Measurements from ENCODE around the gene KRTAP9-4. TPM values are rescaled to one million over a fixed set of nuclear protein-coding genes. Genes with fewer than 3 reads are reported as not detected.
"Not testable (repeated sequence)": the region's sequence is repeated elsewhere in the genome, so short reads cannot be mapped to it uniquely, and the experiment has no call there.

The KRTAP9-4 gene, protein sequence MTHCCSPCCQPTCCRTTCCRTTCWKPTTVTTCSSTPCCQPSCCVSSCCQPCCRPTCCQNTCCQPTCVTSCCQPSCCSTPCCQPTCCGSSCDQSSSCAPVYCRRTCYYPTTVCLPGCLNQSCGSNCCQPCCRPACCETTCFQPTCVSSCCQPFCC
- total RNA-seq (not detected), polyA plus RNA-seq (not detected)

- 69% methylated on average over 2 of the region's 2 CpGs for WGBS
- not testable (repeated sequence) for DNase-seq (ENCODE audit: extremely low spot score); H3K4me3 ChIP-seq (ENCODE audit: low read depth, low read length); H3K27ac ChIP-seq (ENCODE audit: low read depth); H3K36me3 ChIP-seq (ENCODE audit: insufficient read depth); H3K4me1 ChIP-seq (ENCODE audit: insufficient read depth)
Measured at GRCh38 chr17:41249637-41250240, at the start of gene KRTAP9-4. TSS of gene KRTAP9-4 (plus strand) at chr17:41249687. CDS start at chr17:41249721, 34 bp downstream.

- no peaks in the 10 kb centered on the region for H3K4me1 ChIP-seq (ENCODE audit: insufficient read depth)
- 16% methylated on average over 1 of the region's 1 CpG for WGBS
- H3K4me3 ChIP-seq (ENCODE audit: low read depth, low read length): no peak overlapping the region
- H3K27ac ChIP-seq (ENCODE audit: low read depth): no peak overlapping the region
- DNase-seq (ENCODE audit: extremely low spot score): no peak
- no peaks in the 10 kb centered on the region for H3K36me3 ChIP-seq (ENCODE audit: insufficient read depth)
Measured at GRCh38 chr17:41211845-41212466, 37.5 kb upstream of the KRTAP9-4 start.

DNA sequence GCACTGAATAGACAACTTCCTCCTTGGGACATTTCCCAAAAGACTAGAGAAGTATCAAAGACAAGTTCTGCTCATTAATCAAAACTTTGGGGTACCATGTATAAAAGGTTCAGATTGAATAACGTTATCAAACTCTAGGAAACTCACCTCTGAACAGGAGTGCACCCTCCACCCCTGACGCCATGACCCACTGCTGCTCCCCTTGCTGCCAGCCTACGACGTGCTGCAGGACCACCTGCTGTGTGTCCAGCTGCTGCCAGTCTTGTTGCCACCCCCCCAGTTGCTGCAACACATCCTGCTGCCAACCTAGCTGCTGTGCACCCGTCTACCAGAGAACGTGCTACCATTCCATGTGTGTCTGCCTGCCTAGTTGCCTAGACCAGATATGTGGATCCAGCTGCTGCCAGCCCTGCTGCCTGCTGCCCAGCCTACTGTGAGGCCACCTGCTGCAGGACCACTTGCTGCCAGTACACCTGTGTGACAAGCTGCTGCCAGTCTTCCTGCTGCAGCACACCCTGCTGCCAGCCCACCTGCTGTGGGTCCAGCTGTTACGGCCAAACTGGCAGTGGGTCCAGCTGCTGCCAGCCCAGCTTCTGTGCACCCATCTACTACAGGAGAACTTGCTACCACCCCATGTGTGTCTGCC, 36.8 kb upstream of the KRTAP9-4 start:
- H3K4me3 ChIP-seq (ENCODE audit: low read depth, low read length): no peak overlapping the region
- no peaks in the 10 kb centered on the region for H3K4me1 ChIP-seq (ENCODE audit: insufficient read depth)
- DNase-seq (ENCODE audit: extremely low spot score): no peak
- no peaks in the 10 kb centered on the region for H3K36me3 ChIP-seq (ENCODE audit: insufficient read depth)
- no peak overlapping the region for H3K27ac ChIP-seq (ENCODE audit: low read depth)
- 73% methylated on average over 7 of the region's 7 CpGs for WGBS

- no peak overlapping the region for H3K27ac ChIP-seq (ENCODE audit: low read depth)
- WGBS: 69% methylated on average over 1 of the region's 1 CpG
- no peak overlapping the region for H3K4me3 ChIP-seq (ENCODE audit: low read depth, low read length)
- no peaks in the 10 kb centered on the region for H3K36me3 ChIP-seq (ENCODE audit: insufficient read depth)
- no peak for DNase-seq (ENCODE audit: extremely low spot score)
- H3K4me1 ChIP-seq (ENCODE audit: insufficient read depth): no peaks in the 10 kb centered on the region
Measured at GRCh38 chr17:41215681-41216080, 33.8 kb upstream of the KRTAP9-4 start.

GRCh38 chr17:41223821-41224220, 25.7 kb upstream of the KRTAP9-4 start:
- 48% methylated on average over 2 of the region's 2 CpGs for WGBS
- Histone ChIP-seq H3K4me1 (ENCODE audit: insufficient read depth) (no peaks in the 10 kb centered on the region), H3K27ac (ENCODE audit: low read depth) (no peak overlapping the region), H3K36me3 (ENCODE audit: insufficient read depth) (no peaks in the 10 kb centered on the region), H3K4me3 (ENCODE audit: low read depth, low read length) (no peak overlapping the region)
- no peak for DNase-seq (ENCODE audit: extremely low spot score)

DNA sequence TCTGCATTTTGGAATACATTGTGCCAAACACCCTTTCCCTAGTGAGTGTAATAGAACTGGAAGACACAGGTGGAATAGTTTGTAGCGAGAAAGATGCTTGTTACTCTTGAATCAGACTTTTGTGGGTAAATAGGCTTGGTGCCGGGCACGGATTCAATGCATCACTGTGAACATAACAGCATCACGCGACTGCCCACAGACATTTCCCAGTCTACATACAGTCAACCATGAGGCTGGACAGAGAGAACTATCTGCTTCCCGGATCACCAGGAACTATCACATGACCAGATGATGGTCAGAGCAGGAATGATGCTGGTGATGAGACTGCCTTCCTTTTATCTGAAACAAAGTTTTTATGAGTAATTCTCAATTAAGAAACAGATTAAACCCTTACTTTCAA, 23.4 kb upstream of the KRTAP9-4 start:
- WGBS: 91% methylated on average over 6 of the region's 6 CpGs
- DNase-seq (ENCODE audit: extremely low spot score): no peak

GRCh38 chr17:41226598-41227095, 22.8 kb upstream of the KRTAP9-4 start, which contains the start of gene KRTAP9-2:
TSS of gene KRTAP9-2 (plus strand) at chr17:41226648. CDS start at chr17:41226655, 7 bp downstream.
- H3K36me3 ChIP-seq (ENCODE audit: insufficient read depth); H3K27ac ChIP-seq (ENCODE audit: low read depth); H3K4me3 ChIP-seq (ENCODE audit: low read depth, low read length); H3K4me1 ChIP-seq (ENCODE audit: insufficient read depth); DNase-seq (ENCODE audit: extremely low spot score): not testable (repeated sequence)
- WGBS: 81% methylated on average over 3 of the region's 4 CpGs

More for the DNA sequence above, 23.4 kb upstream of the KRTAP9-4 start:
- H3K27ac ChIP-seq (ENCODE audit: low read depth): no peak overlapping the region
- no peaks in the 10 kb centered on the region for H3K4me1 ChIP-seq (ENCODE audit: insufficient read depth)
- H3K4me3 ChIP-seq (ENCODE audit: low read depth, low read length): no peak overlapping the region
- H3K36me3 ChIP-seq (ENCODE audit: insufficient read depth): no peaks in the 10 kb centered on the region

- Histone ChIP-seq H3K27ac (ENCODE audit: low read depth) (no peak overlapping the region), H3K4me1 (ENCODE audit: insufficient read depth) (no peaks in the 10 kb centered on the region), H3K4me3 (ENCODE audit: low read depth, low read length) (no peak overlapping the region), H3K36me3 (ENCODE audit: insufficient read depth) (no peaks in the 10 kb centered on the region)
- no peak for DNase-seq (ENCODE audit: extremely low spot score)
Measured at GRCh38 chr17:41230094-41230493, 19.4 kb upstream of the KRTAP9-4 start.

GRCh38 chr17:41231731-41232130, 17.8 kb upstream of the KRTAP9-4 start:
- no peaks in the 10 kb centered on the region for H3K36me3 ChIP-seq (ENCODE audit: insufficient read depth)
- H3K4me1 ChIP-seq (ENCODE audit: insufficient read depth): no peaks in the 10 kb centered on the region
- H3K27ac ChIP-seq (ENCODE audit: low read depth): no peak overlapping the region
- WGBS: 86% methylated on average over 6 of the region's 6 CpGs
- DNase-seq (ENCODE audit: extremely low spot score): no peak
- H3K4me3 ChIP-seq (ENCODE audit: low read depth, low read length): no peak overlapping the region

DNA sequence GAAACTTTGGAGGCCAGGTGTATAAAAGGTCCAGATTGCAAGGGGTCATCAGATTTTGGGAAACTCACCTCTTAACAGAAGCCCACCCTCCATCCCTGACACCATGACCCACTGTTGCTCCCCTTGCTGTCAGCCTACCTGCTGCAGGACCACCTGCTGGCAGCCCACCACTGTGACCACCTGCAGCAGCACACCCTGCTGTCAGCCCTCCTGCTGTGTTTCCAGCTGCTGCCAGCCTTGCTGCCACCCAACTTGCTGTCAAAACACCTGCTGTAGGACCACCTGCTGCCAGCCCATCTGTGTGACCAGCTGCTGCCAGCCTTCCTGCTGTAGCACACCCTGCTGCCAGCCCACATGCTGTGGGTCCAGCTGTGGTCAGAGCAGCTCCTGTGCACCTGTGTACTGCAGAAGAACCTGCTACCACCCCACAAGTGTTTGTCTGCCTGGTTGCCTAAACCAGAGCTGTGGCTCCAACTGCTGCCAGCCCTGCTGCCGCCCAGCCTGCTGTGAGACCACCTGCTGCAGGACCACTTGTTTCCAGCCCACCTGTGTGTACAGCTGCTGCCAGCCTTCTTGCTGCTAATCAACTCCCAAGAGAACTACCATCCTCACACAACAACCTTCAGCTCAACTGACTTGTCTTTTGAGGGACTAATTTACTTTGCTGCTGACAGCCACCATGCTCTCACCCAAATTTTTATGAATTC, 16.9 kb upstream of the KRTAP9-4 start, which contains the start of gene KRTAP9-3:
Gene KRTAP9-3 (plus strand): TSS at position 51 of the 707 bp plus-strand sequence. CDS start 53 bp downstream, at position 104.
- DNase-seq (ENCODE audit: extremely low spot score); H3K27ac ChIP-seq (ENCODE audit: low read depth); H3K4me3 ChIP-seq (ENCODE audit: low read depth, low read length); H3K36me3 ChIP-seq (ENCODE audit: insufficient read depth); H3K4me1 ChIP-seq (ENCODE audit: insufficient read depth): not testable (repeated sequence)
- 87% methylated on average over 1 of the region's 1 CpG for WGBS

DNA sequence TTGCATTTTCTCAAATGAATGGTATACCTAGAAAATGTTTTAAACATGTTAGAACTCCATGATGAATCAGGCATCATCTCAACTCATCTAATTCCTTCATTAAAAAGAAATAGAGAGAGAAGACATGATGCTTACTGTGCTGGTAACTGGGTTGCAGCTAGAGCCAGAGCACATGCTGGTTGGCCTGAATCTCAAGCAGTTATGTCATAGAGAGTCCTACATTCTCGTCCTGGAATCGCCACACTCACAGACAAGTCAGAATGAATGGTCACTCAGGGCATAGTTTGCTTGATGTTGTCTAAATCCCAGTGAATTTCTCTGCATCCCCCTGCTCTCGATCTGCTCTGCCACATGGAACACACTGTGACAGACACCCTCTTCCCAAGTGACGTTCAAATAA, 12.4 kb upstream of the KRTAP9-4 start:
- not testable (repeated sequence) for H3K4me1 ChIP-seq (ENCODE audit: insufficient read depth); H3K27ac ChIP-seq (ENCODE audit: low read depth); DNase-seq (ENCODE audit: extremely low spot score); H3K4me3 ChIP-seq (ENCODE audit: low read depth, low read length); H3K36me3 ChIP-seq (ENCODE audit: insufficient read depth)
- 67% methylated on average over 4 of the region's 4 CpGs for WGBS

DNA sequence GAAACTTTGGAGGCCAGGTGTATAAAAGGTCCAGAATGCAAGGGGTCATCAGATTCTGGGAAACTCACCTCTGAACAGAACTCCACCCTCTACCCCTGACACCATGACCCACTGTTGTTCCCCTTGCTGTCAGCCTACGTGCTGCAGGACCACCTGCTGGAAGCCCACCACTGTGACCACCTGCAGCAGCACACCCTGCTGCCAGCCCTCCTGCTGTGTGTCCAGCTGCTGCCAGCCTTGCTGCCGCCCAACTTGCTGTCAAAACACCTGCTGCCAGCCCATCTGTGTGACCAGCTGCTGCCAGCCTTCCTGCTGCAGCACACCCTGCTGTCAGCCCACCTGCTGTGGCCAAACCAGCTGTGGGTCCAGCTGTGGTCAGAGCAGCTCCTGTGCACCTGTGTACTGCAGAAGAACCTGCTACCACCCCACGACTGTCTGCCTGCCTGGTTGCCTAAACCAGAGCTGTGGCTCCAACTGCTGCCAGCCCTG, 11.5 kb upstream of the KRTAP9-4 start, which contains the start of gene KRTAP9-8:
Gene KRTAP9-8 (plus strand): TSS at position 51 of the 489 bp plus-strand sequence. CDS start 53 bp downstream, at position 104.
- H3K4me3 ChIP-seq (ENCODE audit: low read depth, low read length); H3K36me3 ChIP-seq (ENCODE audit: insufficient read depth); H3K4me1 ChIP-seq (ENCODE audit: insufficient read depth); H3K27ac ChIP-seq (ENCODE audit: low read depth); DNase-seq (ENCODE audit: extremely low spot score): not testable (repeated sequence)
- WGBS: 46% methylated on average over 3 of the region's 3 CpGs
